ENCODE results near the gene KCNIP4.

DNA sequence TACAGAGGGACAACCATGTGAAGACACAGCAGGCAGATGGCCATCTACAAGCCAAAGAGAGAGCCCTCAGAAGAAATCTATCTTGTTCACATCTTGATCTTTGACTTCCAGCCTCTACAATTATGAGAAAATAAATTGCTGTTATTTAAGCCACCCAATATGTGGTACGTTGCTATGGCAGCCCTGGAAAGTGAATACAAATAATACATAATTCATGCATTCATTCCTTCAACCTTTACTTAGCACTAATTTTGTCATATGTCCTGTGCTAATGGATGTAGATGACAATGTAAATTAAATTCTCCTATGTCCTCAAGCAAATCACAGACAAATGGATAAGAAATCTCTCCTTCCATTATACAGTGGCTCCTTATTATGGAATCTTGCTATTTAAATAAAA is 886.7 kb downstream of the KCNIP4 start:
- TF ChIP-seq, protein P1, sequence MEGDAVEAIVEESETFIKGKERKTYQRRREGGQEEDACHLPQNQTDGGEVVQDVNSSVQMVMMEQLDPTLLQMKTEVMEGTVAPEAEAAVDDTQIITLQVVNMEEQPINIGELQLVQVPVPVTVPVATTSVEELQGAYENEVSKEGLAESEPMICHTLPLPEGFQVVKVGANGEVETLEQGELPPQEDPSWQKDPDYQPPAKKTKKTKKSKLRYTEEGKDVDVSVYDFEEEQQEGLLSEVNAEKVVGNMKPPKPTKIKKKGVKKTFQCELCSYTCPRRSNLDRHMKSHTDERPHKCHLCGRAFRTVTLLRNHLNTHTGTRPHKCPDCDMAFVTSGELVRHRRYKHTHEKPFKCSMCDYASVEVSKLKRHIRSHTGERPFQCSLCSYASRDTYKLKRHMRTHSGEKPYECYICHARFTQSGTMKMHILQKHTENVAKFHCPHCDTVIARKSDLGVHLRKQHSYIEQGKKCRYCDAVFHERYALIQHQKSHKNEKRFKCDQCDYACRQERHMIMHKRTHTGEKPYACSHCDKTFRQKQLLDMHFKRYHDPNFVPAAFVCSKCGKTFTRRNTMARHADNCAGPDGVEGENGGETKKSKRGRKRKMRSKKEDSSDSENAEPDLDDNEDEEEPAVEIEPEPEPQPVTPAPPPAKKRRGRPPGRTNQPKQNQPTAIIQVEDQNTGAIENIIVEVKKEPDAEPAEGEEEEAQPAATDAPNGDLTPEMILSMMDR (conservative IDR thresholded peaks at IDR 0.05; ENCODE audit: low read length) = no peak
- no peak for TF ChIP-seq EZH2phosphoT487 (IDR thresholded peaks at IDR 0.05; ENCODE audit: borderline replicate concordance)
